Measurements from ENCODE around the gene PRSS12. TPM values are rescaled to one million over a fixed set of nuclear protein-coding genes. Genes with fewer than 3 reads are reported as not detected.
"Not testable (repeated sequence)": the region's sequence is repeated elsewhere in the genome, so short reads cannot be mapped to it uniquely, and the experiment has no call there.

Gene PRSS12
- 13.1 TPM for total RNA-seq

GRCh38 chr4:118352843-118353533 is at the start of gene PRSS12:
TSS of gene PRSS12 (minus strand) at chr4:118353003. CDS start at chr4:118352720, 283 bp downstream.
- DNase-seq = no peak

- DNase-seq = no peak
These were observed 47.6 kb upstream of the PRSS12 start for GRCh38 chr4:118400356-118400755.

GRCh38 chr4:118399883-118400282 is 47.1 kb upstream of the PRSS12 start:
- not testable (repeated sequence) for DNase-seq

- DNase-seq = no peak
These were observed 45.7 kb upstream of the PRSS12 start for GRCh38 chr4:118398226-118399090.

GRCh38 chr4:118397623-118397979 is 44.8 kb upstream of the PRSS12 start:
- DNase-seq = no peak

- no peak for DNase-seq
These were observed 44.2 kb upstream of the PRSS12 start for GRCh38 chr4:118396881-118397622.

- DNase-seq = no peak
These were observed 42.3 kb upstream of the PRSS12 start for GRCh38 chr4:118395057-118395644.

- DNase-seq = not testable (repeated sequence)
These were observed 39.7 kb upstream of the PRSS12 start for GRCh38 chr4:118392509-118392908.

- DNase-seq = no peak
These were observed 37.3 kb upstream of the PRSS12 start for GRCh38 chr4:118390121-118390520.

- no peak for DNase-seq
These were observed 36.9 kb upstream of the PRSS12 start for GRCh38 chr4:118389721-118390120.

GRCh38 chr4:118388606-118389005 is 35.8 kb upstream of the PRSS12 start:
- no peak for DNase-seq

- no peak for DNase-seq
These were observed 29.1 kb upstream of the PRSS12 start for GRCh38 chr4:118381902-118382301.

- no peak for DNase-seq
These were observed 20.9 kb upstream of the PRSS12 start for GRCh38 chr4:118373614-118374255.

- no peak for DNase-seq
These were observed 19.4 kb upstream of the PRSS12 start for GRCh38 chr4:118372251-118372650.

- no peak for DNase-seq
These were observed 16.4 kb upstream of the PRSS12 start for GRCh38 chr4:118369231-118369630.

- no peak for DNase-seq
These were observed 15.1 kb upstream of the PRSS12 start for GRCh38 chr4:118367872-118368271.

GRCh38 chr4:118367361-118367760 is 14.6 kb upstream of the PRSS12 start:
- no peak for DNase-seq

- no peak for DNase-seq
These were observed 10.4 kb upstream of the PRSS12 start for GRCh38 chr4:118363166-118363565.

- DNase-seq = no peak
These were observed 8.4 kb upstream of the PRSS12 start for GRCh38 chr4:118361192-118361591.

GRCh38 chr4:118360106-118360505 is 7.3 kb upstream of the PRSS12 start:
- DNase-seq = peak; percentile 49

GRCh38 chr4:118357601-118358000 is 4.8 kb upstream of the PRSS12 start:
- peak; percentile 17 for DNase-seq

- no peak for DNase-seq
These were observed 3.9 kb upstream of the PRSS12 start for GRCh38 chr4:118356731-118357130.

Measured in skin of body (tissue), 2 donors.